H1 (cell line): ENCODE data around the gene RPS6KA6. TPM values are rescaled to one million over a fixed set of nuclear protein-coding genes. Genes with fewer than 3 reads are reported as not detected.

ENCODE experiments used
- ATF2 ChIP-seq: IDR thresholded peaks from 2 replicates; pipeline ENCODE4 v1.6.1; 2012; ENCODE audit warnings: low read length, inconsistent platforms
- EGR1 ChIP-seq: IDR thresholded peaks from 2 replicates; pipeline ENCODE4 v1.6.1; 2011; ENCODE audit warnings: low read depth, low read length, borderline replicate concordance
- polyA plus RNA-seq, 7 experiments: library from polyadenylated mRNA; depleted of rRNA in 3 of 7; stranded (reverse) in 5 of 7; unstranded in 2 of 7; fragments of >200 nt in 5 of 7; fragments of 200-250 nt in 2 of 7; gene quantifications; 1 replicate in 5 of 7; 2 replicates in 1 of 7; 4 replicates in 1 of 7; pipeline versions ENCODE4 v1.2.1 to v1.2.3, GENCODE V29; 2011 to 2013; ENCODE audit warnings: missing spikeins in 2 of 7, mixed read lengths in 2 of 7
- total RNA-seq: library from RNA; stranded (reverse); fragmentation: NEBNext Ultra II Directional; extraction: Animal tissue kit (Norgen Biotek cat#: 25700); gene quantifications from 2 replicates; pipeline ENCODE4 v1.2.1, GENCODE V29; 2021

RPS6KA6 gene
- total and polyA plus RNA-seq, 2 of the 8 experiments (the other 6 are each of a cell fraction or from before 2014, with no cell fraction given) = 3.5 to 14.6 TPM

GRCh38 chrX:84046403-84046984, 141.5 kb downstream of the RPS6KA6 start (continued):
- TF ChIP-seq ATF2 (no peak), EGR1 (no peak)
